Measurements from ENCODE around the gene TSPO.

DNA sequence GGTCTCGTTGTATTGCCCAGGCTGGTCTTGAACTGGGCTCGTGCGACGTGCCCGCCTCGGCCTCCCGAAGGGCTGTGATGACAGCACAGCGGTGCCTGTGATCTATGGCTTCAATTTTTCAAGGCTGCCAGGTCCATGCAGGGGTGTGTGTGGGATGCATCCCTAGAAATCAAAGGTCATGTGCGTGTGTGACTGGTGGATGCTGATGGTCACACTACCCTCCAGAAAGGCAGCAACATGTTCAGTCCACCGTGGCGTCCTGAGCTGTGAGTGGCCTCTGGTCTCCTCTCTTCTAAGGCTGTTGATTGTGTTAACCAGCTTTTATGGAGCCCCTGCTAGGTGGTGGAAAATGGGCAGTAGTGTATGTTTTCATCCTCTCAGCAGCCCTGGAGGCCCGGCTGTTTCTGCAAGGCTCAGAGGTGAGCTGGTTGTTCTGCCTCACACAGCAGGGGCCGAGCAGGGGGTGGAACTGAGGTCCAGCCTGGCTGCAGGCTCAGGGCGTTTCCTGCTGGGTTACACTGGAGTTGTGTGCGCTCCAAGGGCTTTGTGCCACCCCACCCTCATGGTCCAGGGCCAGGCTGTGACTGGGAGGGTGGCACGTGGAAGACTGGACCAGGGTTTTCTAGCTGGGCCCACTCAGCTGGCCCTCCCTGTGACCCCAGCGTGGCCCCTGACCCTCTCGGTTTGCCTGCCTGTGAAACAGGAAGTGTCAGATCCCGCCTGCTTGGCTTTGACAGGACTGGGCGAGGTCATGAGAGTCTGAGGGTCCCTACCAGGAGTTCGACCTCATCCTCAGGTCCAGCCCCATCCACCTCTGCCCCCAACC is 33.1 kb upstream of the TSPO start:
- TF ChIP-seq, protein P1, sequence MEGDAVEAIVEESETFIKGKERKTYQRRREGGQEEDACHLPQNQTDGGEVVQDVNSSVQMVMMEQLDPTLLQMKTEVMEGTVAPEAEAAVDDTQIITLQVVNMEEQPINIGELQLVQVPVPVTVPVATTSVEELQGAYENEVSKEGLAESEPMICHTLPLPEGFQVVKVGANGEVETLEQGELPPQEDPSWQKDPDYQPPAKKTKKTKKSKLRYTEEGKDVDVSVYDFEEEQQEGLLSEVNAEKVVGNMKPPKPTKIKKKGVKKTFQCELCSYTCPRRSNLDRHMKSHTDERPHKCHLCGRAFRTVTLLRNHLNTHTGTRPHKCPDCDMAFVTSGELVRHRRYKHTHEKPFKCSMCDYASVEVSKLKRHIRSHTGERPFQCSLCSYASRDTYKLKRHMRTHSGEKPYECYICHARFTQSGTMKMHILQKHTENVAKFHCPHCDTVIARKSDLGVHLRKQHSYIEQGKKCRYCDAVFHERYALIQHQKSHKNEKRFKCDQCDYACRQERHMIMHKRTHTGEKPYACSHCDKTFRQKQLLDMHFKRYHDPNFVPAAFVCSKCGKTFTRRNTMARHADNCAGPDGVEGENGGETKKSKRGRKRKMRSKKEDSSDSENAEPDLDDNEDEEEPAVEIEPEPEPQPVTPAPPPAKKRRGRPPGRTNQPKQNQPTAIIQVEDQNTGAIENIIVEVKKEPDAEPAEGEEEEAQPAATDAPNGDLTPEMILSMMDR (conservative IDR thresholded peaks at IDR 0.05): no peak
- no peak for TF ChIP-seq ZFX (IDR thresholded peaks at IDR 0.05)
